ENCODE results near the gene TMEM132E. TPM values are rescaled to one million over a fixed set of nuclear protein-coding genes. Genes with fewer than 3 reads are reported as not detected.

Gene TMEM132E
- polyA plus RNA-seq, 3 donors: 2.1 to 4.5 (median 2.2) TPM

- DNase-seq (ENCODE audit: low read depth in 3 of 3, low spot score in 2 of 3): no peak
Observed at GRCh38 chr17:34656801-34657200, 77.4 kb downstream of the TMEM132E start.

DNA sequence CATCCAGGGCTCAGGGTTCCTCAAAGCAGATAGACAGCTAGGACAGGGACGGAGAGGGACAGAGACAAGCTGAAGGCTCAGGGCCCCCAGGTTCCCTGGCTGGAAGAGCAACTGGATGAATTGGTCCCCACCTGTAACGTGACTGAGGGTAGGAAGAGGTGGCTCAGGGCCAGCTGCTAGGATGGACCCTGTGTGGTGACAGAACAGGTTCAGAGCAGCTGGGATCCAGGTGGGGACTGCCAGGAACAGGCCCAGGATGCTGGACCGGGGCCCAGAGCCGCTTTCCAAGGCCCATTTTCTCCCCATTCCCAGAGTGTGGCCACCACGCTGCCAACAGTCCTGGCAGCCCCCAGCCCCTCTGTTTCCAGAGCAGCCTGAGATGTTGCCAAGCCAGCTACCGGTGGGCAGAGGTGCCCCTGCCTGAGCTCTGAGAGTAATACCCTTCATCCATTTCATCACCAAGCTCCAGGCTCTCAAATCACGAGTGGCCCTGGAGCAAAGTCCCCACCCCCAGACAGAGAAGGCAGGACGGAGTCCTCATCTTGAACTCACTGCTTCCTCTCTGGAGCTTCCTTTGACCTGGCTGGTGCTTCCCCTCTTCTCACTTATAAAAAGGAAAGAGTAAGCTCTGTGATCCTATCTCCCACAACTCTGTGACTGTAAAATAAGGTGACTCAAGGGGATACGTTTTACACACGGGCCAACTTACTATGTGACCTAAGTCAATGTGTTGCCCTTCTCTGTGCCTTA is 79.6 kb downstream of the TMEM132E start:
- no peak for DNase-seq (ENCODE audit: low read depth in 3 of 3, low spot score in 2 of 3)

- DNase-seq (ENCODE audit: low read depth in 3 of 3, low spot score in 2 of 3): no peak
Observed at GRCh38 chr17:34663714-34664113, 84.3 kb downstream of the TMEM132E start.

- no peak for DNase-seq (ENCODE audit: low read depth in 3 of 3, low spot score in 2 of 3)
Observed at GRCh38 chr17:34665150-34665806, 85.9 kb downstream of the TMEM132E start.

- no peak for DNase-seq (ENCODE audit: low read depth in 3 of 3, low spot score in 2 of 3)
Observed at GRCh38 chr17:34665819-34666763, 86.7 kb downstream of the TMEM132E start.

DNA sequence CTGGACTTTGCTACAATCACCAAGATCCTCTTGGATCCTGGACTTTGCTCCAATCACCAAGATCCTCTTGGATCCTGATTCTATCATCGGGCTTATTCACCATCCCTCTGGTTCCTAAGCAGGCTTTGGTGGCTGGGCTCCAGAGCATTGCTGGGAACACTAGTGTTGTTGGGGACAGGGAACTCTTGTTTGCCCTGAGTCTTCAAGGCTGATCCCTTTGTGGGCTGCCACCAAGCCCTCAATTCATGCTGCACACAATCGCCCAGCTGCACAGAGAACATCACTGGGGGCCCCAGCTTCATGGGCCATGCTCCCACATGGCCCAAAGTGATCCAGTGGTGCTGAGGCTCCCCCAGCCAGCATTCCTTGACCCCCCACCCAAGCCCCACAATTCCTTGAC is 88.3 kb downstream of the TMEM132E start:
- no peak for DNase-seq (ENCODE audit: low read depth in 3 of 3, low spot score in 2 of 3)

DNA sequence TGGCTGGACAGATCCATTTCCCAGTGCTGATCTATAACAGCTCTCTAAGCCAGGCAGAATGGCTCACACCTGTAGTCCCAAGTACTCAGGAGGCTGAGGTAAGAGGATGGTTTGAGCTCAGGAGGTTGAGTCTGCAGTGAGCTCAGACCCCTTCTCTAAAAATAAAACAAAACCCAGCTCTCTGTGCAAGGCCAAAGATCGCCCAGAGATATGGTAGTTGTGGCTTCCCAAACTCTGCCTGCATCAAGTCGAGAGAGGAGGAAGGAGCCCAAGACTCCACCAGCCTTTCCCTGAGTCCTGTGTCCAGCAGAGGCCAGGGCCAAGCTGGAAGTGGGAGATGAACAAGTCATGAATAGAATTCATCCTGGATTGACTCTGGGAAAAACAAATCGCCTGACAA is 88.8 kb downstream of the TMEM132E start:
- DNase-seq (ENCODE audit: low read depth in 3 of 3, low spot score in 2 of 3): no peak

DNA sequence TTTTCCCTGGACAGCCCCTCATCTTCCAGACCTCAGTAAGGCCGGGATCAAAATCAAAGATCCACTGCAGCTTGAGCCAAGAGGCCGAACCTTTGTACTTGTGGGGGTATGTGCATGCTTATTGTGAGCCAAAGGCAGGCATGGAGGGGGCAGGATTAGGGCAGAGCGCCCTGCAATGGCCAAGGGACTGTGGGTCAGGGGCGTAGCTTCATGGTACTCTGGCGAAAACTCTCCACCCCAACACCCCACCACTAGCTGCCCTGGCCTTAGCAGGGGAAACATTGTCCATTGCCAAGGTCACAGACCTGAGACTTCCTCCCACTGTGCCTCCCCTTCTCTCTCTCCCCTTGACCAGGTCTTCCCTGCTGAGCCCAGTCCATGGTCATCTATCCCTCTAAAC is 90.1 kb downstream of the TMEM132E start:
- DNase-seq (ENCODE audit: low read depth in 3 of 3, low spot score in 2 of 3): no peak

GRCh38 chr17:34670618-34671017 is 91.2 kb downstream of the TMEM132E start:
- no peak for DNase-seq (ENCODE audit: low read depth in 3 of 3, low spot score in 2 of 3)

GRCh38 chr17:34671191-34671590 is 91.8 kb downstream of the TMEM132E start:
- DNase-seq (ENCODE audit: low read depth in 3 of 3, low spot score in 2 of 3): no peak

DNA sequence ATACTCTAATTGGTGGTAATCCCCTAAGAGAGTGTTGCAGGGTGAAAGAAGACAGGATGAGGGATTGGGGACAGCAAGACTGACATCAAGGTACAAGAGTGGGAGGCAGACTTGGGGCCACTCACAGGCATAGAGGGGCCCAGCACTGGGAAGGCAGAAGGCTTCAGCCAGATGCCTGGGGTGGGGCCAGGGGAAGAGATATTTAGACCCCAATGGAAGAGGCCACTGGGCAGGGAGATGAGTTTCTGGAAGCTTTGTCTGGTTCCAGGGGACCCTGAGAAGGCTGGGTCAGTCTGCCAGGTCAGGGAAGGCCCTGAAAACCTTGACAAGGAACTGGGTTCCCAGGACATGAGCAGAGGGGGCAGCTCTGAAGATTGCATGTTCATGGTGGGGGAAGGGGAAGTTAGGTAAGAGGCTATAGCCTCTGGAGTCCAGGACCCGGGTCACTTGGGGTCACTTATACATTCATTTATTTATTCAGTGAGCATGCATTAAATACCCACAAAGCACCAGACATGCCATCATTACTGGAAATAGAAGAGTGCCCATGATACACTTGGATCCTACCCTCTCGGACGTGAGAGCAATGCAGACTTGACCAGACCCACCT is 92.9 kb downstream of the TMEM132E start:
- no peak for DNase-seq (ENCODE audit: low read depth in 3 of 3, low spot score in 2 of 3)

DNA sequence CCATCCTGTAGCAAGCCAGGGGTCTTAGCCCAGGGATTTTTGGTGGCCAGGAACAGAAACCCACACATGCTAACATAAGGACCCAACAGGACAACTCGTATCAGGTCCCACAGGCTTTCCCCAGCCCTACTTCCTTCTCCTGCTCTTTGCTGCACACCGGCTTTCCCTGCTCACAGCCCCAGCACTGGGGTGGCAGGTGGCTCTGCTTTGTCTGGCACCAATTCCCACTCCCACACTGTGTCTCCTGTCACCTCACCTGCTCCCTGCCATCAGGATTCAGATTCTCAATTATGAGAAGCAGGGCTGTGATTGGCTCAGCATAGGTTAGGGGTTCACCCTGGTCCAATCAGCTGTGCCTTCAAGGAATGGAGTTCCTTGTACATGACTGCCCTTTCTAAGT is 94.1 kb downstream of the TMEM132E start:
- DNase-seq (ENCODE audit: low read depth in 3 of 3, low spot score in 2 of 3): no peak

DNA sequence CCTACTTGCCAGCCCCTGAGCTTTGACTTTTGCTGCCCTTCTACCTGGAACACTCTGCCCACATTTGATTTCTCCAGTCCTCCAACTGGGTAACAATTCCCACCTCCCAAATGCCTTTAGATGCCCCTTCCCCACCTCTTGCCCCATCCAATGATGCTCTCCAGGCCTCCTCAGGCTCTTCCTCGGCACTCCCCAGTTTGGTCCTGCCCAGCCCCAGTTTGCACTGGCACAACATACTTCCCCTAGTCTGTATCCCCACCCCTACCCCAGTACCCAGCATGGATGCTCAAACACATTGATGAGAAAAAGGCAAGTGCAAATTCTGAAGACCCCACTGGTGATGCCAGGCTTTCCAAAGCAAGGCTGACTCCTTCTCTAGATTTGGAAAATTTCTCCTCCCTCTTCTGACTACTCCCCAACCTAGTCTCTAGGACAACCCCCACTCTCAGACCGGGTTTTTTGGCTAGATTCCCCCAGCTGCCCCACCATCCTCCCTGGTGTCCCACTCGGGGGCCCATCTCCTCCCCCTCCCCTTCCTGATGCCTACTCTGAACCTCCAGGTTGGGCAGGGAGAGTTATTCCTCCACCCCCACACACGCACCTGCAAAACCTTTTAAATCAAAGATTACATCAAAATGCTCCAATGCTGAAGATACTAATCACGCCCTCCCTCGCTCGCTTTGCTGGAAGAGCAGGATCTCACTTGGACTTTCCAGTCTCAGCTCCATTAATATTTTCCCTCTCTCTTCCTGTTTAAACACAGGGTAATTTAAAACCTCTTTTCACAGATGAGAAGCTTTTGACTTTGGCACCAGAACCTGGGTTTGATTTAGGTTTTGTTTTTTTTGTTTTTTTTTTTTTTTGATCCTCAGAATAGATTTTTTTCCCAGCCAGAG is 94.9 kb downstream of the TMEM132E start:
- peak in 1 of 3 donors; percentile 4 for DNase-seq (ENCODE audit: low read depth in 3 of 3, low spot score in 2 of 3)

DNA sequence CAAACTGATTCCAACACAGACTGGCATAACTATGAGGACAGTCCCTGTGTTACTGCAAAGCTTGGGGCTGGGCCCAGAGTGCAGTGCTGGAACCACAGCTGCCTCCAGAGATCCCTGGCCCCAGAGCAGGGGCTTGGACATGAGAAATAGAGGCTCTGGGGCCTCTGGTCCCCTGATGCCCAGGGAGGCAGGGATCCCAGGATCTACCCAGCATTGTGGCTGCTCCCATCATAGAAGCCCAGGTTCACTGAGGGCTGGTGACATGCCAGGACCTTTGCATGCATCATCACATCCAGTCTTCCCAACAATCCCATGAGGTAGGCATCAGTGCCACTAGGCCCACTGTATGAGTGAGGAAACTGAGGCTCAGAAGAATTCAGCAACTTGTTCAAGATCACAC is 95.8 kb downstream of the TMEM132E start:
- DNase-seq (ENCODE audit: low read depth in 3 of 3, low spot score in 2 of 3): no peak

DNA sequence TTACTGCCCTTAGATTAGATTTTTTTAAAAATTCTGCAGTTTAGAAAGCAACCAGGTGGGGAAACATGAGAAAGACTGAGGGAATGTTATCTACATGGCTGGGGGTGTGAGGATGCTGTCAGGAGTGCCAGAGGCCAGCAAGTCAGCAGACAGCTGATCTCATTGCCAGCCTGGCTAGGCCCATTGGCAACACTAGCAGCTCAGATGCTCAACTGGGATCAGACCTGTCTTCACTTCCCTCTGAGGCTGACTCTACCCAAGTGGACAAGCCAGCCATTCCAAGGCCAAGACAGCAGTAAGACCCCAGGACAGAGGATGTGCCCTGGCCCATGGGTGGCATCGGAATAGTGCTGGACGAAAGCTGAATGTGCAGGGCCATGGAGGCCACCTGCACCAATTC is 96.2 kb downstream of the TMEM132E start:
- DNase-seq (ENCODE audit: low read depth in 3 of 3, low spot score in 2 of 3): no peak

- no peak for DNase-seq (ENCODE audit: low read depth in 3 of 3, low spot score in 2 of 3)
Observed at GRCh38 chr17:34680151-34680550, 100.8 kb downstream of the TMEM132E start.

DNA sequence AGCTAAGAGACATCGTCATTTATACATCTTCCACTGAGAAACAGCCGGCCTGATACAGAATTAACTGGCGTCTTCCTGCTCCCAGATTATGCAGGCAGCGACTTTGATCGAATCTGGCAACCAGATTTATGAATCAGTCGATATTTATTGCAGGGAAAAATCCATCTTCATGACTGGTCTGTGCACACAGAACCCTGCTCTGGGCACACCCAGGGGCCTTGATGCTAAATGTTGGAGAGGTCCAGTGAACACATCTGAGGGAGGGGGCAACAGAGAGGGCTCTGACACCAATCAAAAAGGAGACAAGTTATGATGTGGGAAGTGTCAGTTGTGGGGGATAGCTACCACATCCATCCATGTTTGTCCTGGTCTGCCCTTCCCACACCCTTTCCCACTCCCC is 102.9 kb downstream of the TMEM132E start:
- no peak for DNase-seq (ENCODE audit: low read depth in 3 of 3, low spot score in 2 of 3)

GRCh38 chr17:34683390-34683789 is 104.0 kb downstream of the TMEM132E start:
- no peak for DNase-seq (ENCODE audit: low read depth in 3 of 3, low spot score in 2 of 3)
